H1 (cell line): ENCODE measurements around the gene TAS1R1. TPM values are rescaled to one million over a fixed set of nuclear protein-coding genes. Genes with fewer than 3 reads are reported as not detected.

ENCODE experiments used
- CTCF ChIA-PET: fragments of 300-600 bp; sonication (Branson Sonifier 250); formaldehyde crosslinking; loops from one replicate; lab custom pipeline; 2021; ENCODE audit not compliant: partially characterized antibody; lab: Charles Lee
- POLR2A ChIA-PET: fragments of 300-600 bp; sonication (Branson Sonifier 250); formaldehyde crosslinking; loops from one replicate; lab custom pipeline; 2021; ENCODE audit warnings: inconsistent platforms; ENCODE audit not compliant: partially characterized antibody; lab: Charles Lee
- DNase-seq, 2 experiments: peaks; one replicate each; pipeline versions ENCODE4 v3.0.0 to v3.0.0-alpha.2; 2010 to 2022; ENCODE audit warnings: low spot score in 2 of 2, low read depth in 1 of 2, mixed read lengths in 1 of 2
- FAIRE-seq: peaks from 2 replicates; lab custom pipeline; 2011; peaks lifted over from hg19 to GRCh38; lab: Jason Lieb, UNC
- H2AFZ ChIP-seq: 2 replicates; pipeline ENCODE4 v1.8.1; 2012; ENCODE audit warnings: low read length, inconsistent platforms
- H2AK5ac ChIP-seq: 2 replicates; pipeline ENCODE4 v1.6.1; 2013; ENCODE audit warnings: low read depth, low read length
- H2BK120ac ChIP-seq: replicated peaks from 2 replicates; pipeline ENCODE3; 2013; ENCODE audit warnings: low read depth, low read length, inconsistent platforms
- H2BK12ac ChIP-seq: 2 replicates; pipeline ENCODE4 v1.6.1; 2013; ENCODE audit warnings: low read depth, low read length
- H2BK15ac ChIP-seq: 2 replicates; pipeline ENCODE4 v1.6.1; 2013; ENCODE audit warnings: low read length
- H2BK20ac ChIP-seq: 2 replicates; pipeline ENCODE4 v1.6.1; 2013; ENCODE audit warnings: low read length
- H2BK5ac ChIP-seq: 2 replicates; pipeline ENCODE4 v1.6.1; 2013; ENCODE audit warnings: low read depth, low read length
- H3K14ac ChIP-seq: 2 replicates; pipeline ENCODE4 v1.6.1; 2013; ENCODE audit warnings: inconsistent platforms; ENCODE audit not compliant: insufficient read length
- H3K18ac ChIP-seq: 2 replicates; pipeline ENCODE4 v1.6.1; 2013; ENCODE audit warnings: low read length; ENCODE audit errors: extremely low read depth
- H3K23ac ChIP-seq: 2 replicates; pipeline ENCODE4 v1.6.1; 2013; ENCODE audit warnings: inconsistent platforms; ENCODE audit not compliant: insufficient read length
- H3K23me2 ChIP-seq: 2 replicates; pipeline ENCODE4 v1.6.1; 2013; ENCODE audit warnings: low read depth, low read length
- H3K27ac ChIP-seq: 2 replicates; pipeline ENCODE4 v1.6.1; 2011; ENCODE audit warnings: low read depth, low read length, inconsistent platforms
- H3K27me3 ChIP-seq, 4 experiments: replicated peaks in 1 of 4; 1 replicate in 1 of 4; 2 replicates in 3 of 4; pipeline versions ENCODE4 v1.6.1 to v1.8.1; 2011 to 2013; ENCODE audit warnings: low read length in 3 of 4, mild to moderate bottlenecking in 3 of 4, inconsistent platforms in 2 of 4, mixed read lengths in 2 of 4, moderate library complexity in 1 of 4; ENCODE audit not compliant: control insufficient read depth in 3 of 4, insufficient read depth in 3 of 4; ENCODE audit errors: extremely low read depth in 1 of 4
- H3K36me3 ChIP-seq, 4 experiments: 2 replicates each; pipeline versions ENCODE4 v1.6.1 to v1.8.1; 2011 to 2013; ENCODE audit warnings: mild to moderate bottlenecking in 4 of 4, low read length in 3 of 4, moderate library complexity in 2 of 4, control low read depth in 1 of 4, inconsistent platforms in 1 of 4; ENCODE audit not compliant: insufficient read depth in 4 of 4, control insufficient read depth in 2 of 4
- H3K4ac ChIP-seq: replicated peaks from 2 replicates; pipeline ENCODE3; 2013; ENCODE audit warnings: low read length, low read depth, mixed read lengths, inconsistent platforms; ENCODE audit not compliant: insufficient read length
- H3K4me1 ChIP-seq, 4 experiments: replicated peaks in 1 of 4; 1 replicate in 1 of 4; 2 replicates in 3 of 4; pipeline versions ENCODE4 v1.6.1 to v1.8.1; 2011 to 2013; ENCODE audit warnings: low read length in 3 of 4, inconsistent platforms in 2 of 4, mixed read lengths in 1 of 4; ENCODE audit not compliant: insufficient read depth in 4 of 4, control insufficient read depth in 3 of 4
- H3K4me2 ChIP-seq, 2 experiments: 2 replicates each; pipeline versions ENCODE4 v1.6.1 to v1.8.1; 2011 to 2013; ENCODE audit warnings: low read depth in 2 of 2, low read length in 2 of 2, control low read depth in 1 of 2, inconsistent platforms in 1 of 2, mild to moderate bottlenecking in 1 of 2; ENCODE audit not compliant: insufficient read depth in 1 of 2
- H3K4me3 ChIP-seq, 4 experiments: fragments of 200-600, 300-600 bp in 1 of 4; sonication (generic), shearing (Covaris generic), sonication (Bioruptor Twin) in 1 of 4; 2 replicates each; pipeline versions ENCODE4 v1.5.1 to v1.8.1; 2011 to 2016; ENCODE audit warnings: low read length in 4 of 4, low read depth in 3 of 4, control low read depth in 2 of 4, inconsistent platforms in 2 of 4, mild to moderate bottlenecking in 2 of 4, mixed read lengths in 1 of 4, moderate library complexity in 1 of 4; ENCODE audit not compliant: insufficient read depth in 2 of 4; ENCODE audit errors: extremely low read depth in 1 of 4
- H3K56ac ChIP-seq: replicated peaks from 2 replicates; pipeline ENCODE3; 2013; ENCODE audit warnings: low read depth, mild to moderate bottlenecking, mixed read lengths, low read length, inconsistent platforms; ENCODE audit not compliant: insufficient read length
- H3K79me1 ChIP-seq: 2 replicates; pipeline ENCODE4 v1.6.1; 2013; ENCODE audit warnings: low read depth, low read length, control low read depth
- H3K79me2 ChIP-seq, 2 experiments: 2 replicates each; pipeline versions ENCODE4 v1.6.1 to v1.8.1; 2012 to 2013; ENCODE audit warnings: low read length in 2 of 2, mild to moderate bottlenecking in 2 of 2, inconsistent platforms in 1 of 2; ENCODE audit not compliant: insufficient read depth in 2 of 2, control insufficient read depth in 1 of 2
- H3K9ac ChIP-seq, 4 experiments: replicated peaks in 1 of 4; 1 replicate in 1 of 4; 2 replicates in 3 of 4; pipeline versions ENCODE4 v1.6.1 to v1.8.1; 2011 to 2013; ENCODE audit warnings: low read depth in 3 of 4, low read length in 3 of 4, control low read depth in 2 of 4, mild to moderate bottlenecking in 2 of 4, moderate library complexity in 2 of 4, inconsistent platforms in 1 of 4; ENCODE audit errors: extremely low read depth in 1 of 4
- H3K9me3 ChIP-seq, 2 experiments: 2 replicates each; pipeline versions ENCODE4 v1.6.1 to v1.8.1; 2012 to 2013; ENCODE audit warnings: mild to moderate bottlenecking in 2 of 2, moderate library complexity in 2 of 2, control low read depth in 1 of 2, inconsistent platforms in 1 of 2, low read depth in 1 of 2, low read length in 1 of 2, mixed read lengths in 1 of 2; ENCODE audit not compliant: insufficient read depth in 2 of 2
- H4K20me1 ChIP-seq, 2 experiments: replicated peaks in 1 of 2; 2 replicates each; pipeline versions ENCODE3 to v1.8.1; 2011 to 2013; ENCODE audit warnings: inconsistent platforms in 2 of 2, low read length in 2 of 2, mild to moderate bottlenecking in 1 of 2; ENCODE audit not compliant: insufficient read depth in 2 of 2, control insufficient read depth in 1 of 2
- H4K5ac ChIP-seq: 2 replicates; pipeline ENCODE4 v1.6.1; 2013; ENCODE audit warnings: low read length, low read depth, mixed read lengths, inconsistent platforms; ENCODE audit not compliant: insufficient read length
- H4K8ac ChIP-seq: 2 replicates; pipeline ENCODE4 v1.8.0; 2013; ENCODE audit warnings: mild to moderate bottlenecking, moderate library complexity, low read length, inconsistent platforms; ENCODE audit not compliant: insufficient read depth; ENCODE audit errors: extremely low read depth
- H4K91ac ChIP-seq: replicated peaks from 2 replicates; pipeline ENCODE3; 2013; ENCODE audit warnings: low read length, mixed read lengths, inconsistent platforms; ENCODE audit not compliant: insufficient read length
- BACH1 ChIP-seq: IDR thresholded peaks from 2 replicates; pipeline ENCODE4 v1.6.1; 2012; ENCODE audit warnings: low read length, improper control_type of control experiment
- BCL11A ChIP-seq, 2 experiments: IDR thresholded peaks; one replicate each; pipeline ENCODE4 v1.6.1; 2011; ENCODE audit warnings: low read depth in 2 of 2, low read length in 2 of 2, mild to moderate bottlenecking in 2 of 2
- CBX8 ChIP-seq: fragments of 300-800, 300-1000 bp; sonication (generic); IDR thresholded peaks from 2 replicates; pipeline ENCODE4 v1.7.1; 2016; ENCODE audit warnings: low read depth, low read length, borderline replicate concordance
- FOSL1 ChIP-seq: IDR thresholded peaks from 2 replicates; pipeline ENCODE4 v1.6.1; 2011; ENCODE audit warnings: mild to moderate bottlenecking, low read depth, low read length, moderate library complexity; ENCODE audit not compliant: insufficient read depth
- JUND ChIP-seq: IDR thresholded peaks from 2 replicates; pipeline ENCODE4 v1.6.1; 2011; ENCODE audit warnings: mild to moderate bottlenecking, improper control_type of control experiment, low read length
- KDM4A ChIP-seq: IDR thresholded peaks from one replicate; pipeline ENCODE4 v1.7.1; 2012; ENCODE audit warnings: low read depth, mild to moderate bottlenecking, moderate library complexity, low read length, inconsistent platforms; ENCODE audit not compliant: severe bottlenecking
- RAD21 ChIP-seq, 2 experiments: IDR thresholded peaks in 1 of 2; conservative IDR thresholded peaks in 1 of 2; 2 replicates each; pipeline ENCODE4 v1.6.1; 2011; ENCODE audit warnings: low read depth in 2 of 2, low read length in 2 of 2, improper control_type of control experiment in 1 of 2, inconsistent platforms in 1 of 2, mild to moderate bottlenecking in 1 of 2, moderate library complexity in 1 of 2
- SP1 ChIP-seq: IDR thresholded peaks from 2 replicates; pipeline ENCODE4 v1.6.1; 2011; ENCODE audit warnings: low read depth, low read length
- SP4 ChIP-seq: IDR thresholded peaks from 2 replicates; pipeline ENCODE4 v1.6.1; 2012; ENCODE audit warnings: low read length, inconsistent platforms
- TAF1 ChIP-seq: IDR thresholded peaks from 2 replicates; pipeline ENCODE4 v1.6.1; 2011; ENCODE audit warnings: mild to moderate bottlenecking, low read depth, low read length
- ZNF274 ChIP-seq: IDR thresholded peaks from 2 replicates; pipeline ENCODE4 v1.7.0; 2012; ENCODE audit warnings: low read length, borderline replicate concordance; ENCODE audit errors: extremely low read depth
- WGBS, 2 experiments: shearing (Covaris generic) in 1 of 2; methylation state at CpG; one replicate each; pipeline versions ENCODE4 v1.1.6 to v1.1.7; 2013 to 2015; ENCODE audit warnings: low lambda C conversion rate in 2 of 2, mixed read lengths in 2 of 2, inconsistent platforms in 1 of 2, low coverage in 1 of 2, missing lambda C conversion rate in 1 of 2; ENCODE audit not compliant: insufficient replicate concordance in 2 of 2, insufficient coverage in 1 of 2, insufficient read length in 1 of 2; ENCODE audit errors: extremely low coverage in 1 of 2, missing lambda C conversion rate in 1 of 2; 5-methylcytosine and 5-hydroxymethylcytosine counted together
- polyA plus RNA-seq, 7 experiments: library from polyadenylated mRNA; depleted of rRNA in 3 of 7; stranded (reverse) in 5 of 7; unstranded in 2 of 7; fragments of >200 nt in 5 of 7; fragments of 200-250 nt in 2 of 7; gene quantifications; 1 replicate in 5 of 7; 2 replicates in 1 of 7; 4 replicates in 1 of 7; pipeline versions ENCODE4 v1.2.1 to v1.2.3, GENCODE V29; 2011 to 2013; ENCODE audit warnings: missing spikeins in 2 of 7, mixed read lengths in 2 of 7
- total RNA-seq: library from RNA; stranded (reverse); fragmentation: NEBNext Ultra II Directional; extraction: Animal tissue kit (Norgen Biotek cat#: 25700); gene quantifications from 2 replicates; pipeline ENCODE4 v1.2.1, GENCODE V29; 2021
- TF ChIP-seq, protein P1 (sequence below): IDR thresholded peaks from 2 replicates; pipeline ENCODE4 v1.6.1; 2011; ENCODE audit warnings: low read depth, mild to moderate bottlenecking, low read length; ENCODE audit not compliant: insufficient read depth
- TF ChIP-seq, protein P2 (sequence below): IDR thresholded peaks from 2 replicates; pipeline ENCODE4 v1.6.1; 2012; ENCODE audit warnings: inconsistent platforms

The TAS1R1 gene
- total and polyA plus RNA-seq, 2 of the 8 experiments (the other 6 are each of a cell fraction or from before 2014, with no cell fraction given), result 0.26 TPM; not detected in 1

- POLR2A ChIA-PET, result interaction anchor here (0.7 to 1.5 kb wide), 4 partner anchors 9 to 23 kb away, joined by 3 to 6 read pairs (median 4); no protein-coding TSS in a partner anchor
- FAIRE-seq, result no peak
- no peak overlapping the region for H3K14ac ChIP-seq
These were observed 26.6 kb upstream of the TAS1R1 start for GRCh38 chr1:6528492-6528891.

More at GRCh38 chr1:6528492-6528891, 26.6 kb upstream of the TAS1R1 start:
- TF ChIP-seq JUND (no peak), BACH1 (no peak), SP4 (no peak), KDM4A (no peak), FOSL1 (no peak), TAF1 (no peak), BCL11A (IDR thresholded peaks at IDR 0.05; ENCODE audit: low read depth in 2 of 2, low read length in 2 of 2) (no peak), SP1 (no peak), ZNF274 (no peak), CBX8 (no peak), RAD21 (IDR thresholded peaks at IDR 0.05 in 1 of 2, conservative IDR thresholded peaks at IDR 0.05 in 1 of 2; ENCODE audit: low read depth in 2 of 2, low read length in 2 of 2) (no peak)
- TF ChIP-seq, protein P1, sequence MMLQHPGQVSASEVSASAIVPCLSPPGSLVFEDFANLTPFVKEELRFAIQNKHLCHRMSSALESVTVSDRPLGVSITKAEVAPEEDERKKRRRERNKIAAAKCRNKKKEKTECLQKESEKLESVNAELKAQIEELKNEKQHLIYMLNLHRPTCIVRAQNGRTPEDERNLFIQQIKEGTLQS, result no peak
- TF ChIP-seq, protein P2, sequence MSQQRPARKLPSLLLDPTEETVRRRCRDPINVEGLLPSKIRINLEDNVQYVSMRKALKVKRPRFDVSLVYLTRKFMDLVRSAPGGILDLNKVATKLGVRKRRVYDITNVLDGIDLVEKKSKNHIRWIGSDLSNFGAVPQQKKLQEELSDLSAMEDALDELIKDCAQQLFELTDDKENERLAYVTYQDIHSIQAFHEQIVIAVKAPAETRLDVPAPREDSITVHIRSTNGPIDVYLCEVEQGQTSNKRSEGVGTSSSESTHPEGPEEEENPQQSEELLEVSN, result no peak
- TF ChIP-seq, all 59 proteins: peak for 0
- no peak overlapping the region for H3K4me2 ChIP-seq
- DNase-seq, result no peak
- H2BK20ac ChIP-seq, result no peak overlapping the region
- no peak overlapping the region for H2AFZ ChIP-seq
- H2BK5ac ChIP-seq, result no peak overlapping the region
- no peak overlapping the region for H3K18ac ChIP-seq
- H3K23ac ChIP-seq, result no peak overlapping the region
- H3K79me1 ChIP-seq, result no peaks in the 10 kb centered on the region
- no peak overlapping the region for H4K5ac ChIP-seq
- H3K56ac ChIP-seq, result no peak overlapping the region
- no peak overlapping the region for H2BK15ac ChIP-seq
- H4K20me1 ChIP-seq, result peaks cover 3 to 6% of the 10 kb centered on the region in 2 experiments
- H3K9me3 ChIP-seq, result no peaks in the 10 kb centered on the region
- no peak overlapping the region for H3K4ac ChIP-seq
- H3K23me2 ChIP-seq, result no peaks in the 10 kb centered on the region
- no peaks in the 10 kb centered on the region for H3K79me2 ChIP-seq
- no peak overlapping the region for H2BK12ac ChIP-seq
- CTCF ChIA-PET, result interaction anchor here (0.6 to 2.7 kb wide), 9 partner anchors 9 to 73 kb away, joined by 3 to 9 read pairs (median 3); partner anchors contain the start of genes NOL9 and TAS1R1
- H3K4me3 ChIP-seq, result no peak overlapping the region
- H3K27me3 ChIP-seq, result no peaks in the 10 kb centered on the region
- peaks cover 22 to 61% (median 52%) of the 10 kb centered on the region in 4 experiments; a peak in 7 of 8 replicates for H3K36me3 ChIP-seq
- no peak overlapping the region for H2BK120ac ChIP-seq
- no peaks in the 10 kb centered on the region for H3K4me1 ChIP-seq
- WGBS, 2 experiments, result 94% methylated on average over 7 of the region's 7 CpGs; no CpG with 5 or more reads in 1 of the 2 experiments
- no peak overlapping the region for H3K9ac ChIP-seq
- H3K27ac ChIP-seq, result no peak overlapping the region
- no peak overlapping the region for H4K91ac ChIP-seq
- H2AK5ac ChIP-seq, result no peak overlapping the region
- no peak overlapping the region for H4K8ac ChIP-seq
